MCF 10A (cell line): ENCODE measurements around the gene MVP. TPM values are rescaled to one million over a fixed set of nuclear protein-coding genes. Genes with fewer than 3 reads are reported as not detected.

ENCODE experiments used
- BruUV-seq: library from RNA; stranded (reverse); fragments of 400-500 nt; replicated peaks from 2 replicates; lab custom pipeline; 2021; lab: Mats Ljungman, UMichigan
- CTCF ChIA-PET: fragments of 300-600 bp; sonication (Branson Sonifier 250); formaldehyde crosslinking; extraction: SDS; loops from one replicate; lab custom pipeline; 2021; ENCODE audit warnings: antibody characterized with exemption, inconsistent platforms; lab: Yijun Ruan, JAX
- POLR2A ChIA-PET: fragments of 300-600, 350-650 bp; sonication (Branson Sonifier 250); formaldehyde crosslinking; extraction: SDS; loops from one replicate; lab custom pipeline; 2020; ENCODE audit warnings: antibody characterized with exemption, inconsistent platforms; lab: Yijun Ruan, JAX
- DNase-seq: peaks from one replicate; pipeline ENCODE4 v3.0.0-alpha.2; 2018; ENCODE audit not compliant: unreplicated experiment
- H3K27ac Mint-ChIP-seq: one replicate; pipeline ENCODE4 v1.8.0; 2022; ENCODE audit warnings: mild to moderate bottlenecking, low read depth, mixed read lengths; ENCODE audit not compliant: unreplicated experiment
- H3K27me3 Mint-ChIP-seq: one replicate; pipeline ENCODE4 v1.8.0; 2022; ENCODE audit warnings: mixed read lengths; ENCODE audit not compliant: insufficient read depth, unreplicated experiment
- H3K36me3 Mint-ChIP-seq: one replicate; pipeline ENCODE4 v1.8.0; 2022; ENCODE audit warnings: mild to moderate bottlenecking, moderate library complexity, mixed read lengths; ENCODE audit not compliant: insufficient read depth, unreplicated experiment
- H3K4me1 Mint-ChIP-seq: one replicate; pipeline ENCODE4 v1.8.0; 2022; ENCODE audit warnings: mixed read lengths; ENCODE audit not compliant: insufficient read depth, unreplicated experiment
- H3K4me3 Mint-ChIP-seq: one replicate; pipeline ENCODE4 v1.8.0; 2022; ENCODE audit warnings: mild to moderate bottlenecking, moderate library complexity, mixed read lengths; ENCODE audit not compliant: unreplicated experiment
- H3K9me3 Mint-ChIP-seq: one replicate; pipeline ENCODE4 v1.8.0; 2022; ENCODE audit warnings: mixed read lengths; ENCODE audit not compliant: unreplicated experiment
- intact Hi-C: fragments of 100-400 bp; cut with micrococcal nuclease; formaldehyde crosslinking; loops from 2 replicates; pipeline ENCODE4 v1.14.1; 2022
- total RNA-seq: library from RNA; stranded (reverse); gene quantifications from 2 replicates; pipeline ENCODE4 v1.2.3, GENCODE V29; 2022
- TF ChIP-seq, protein P1 (sequence below): fragments of 200-600 bp; IDR thresholded peaks from one replicate; pipeline ENCODE4 v1.8.0; 2022; ENCODE audit warnings: antibody characterized with exemption, mild to moderate bottlenecking; ENCODE audit not compliant: unreplicated experiment

The MVP gene
- total RNA-seq, 1 experiment from 2014 or later: 56.5 TPM

DNA sequence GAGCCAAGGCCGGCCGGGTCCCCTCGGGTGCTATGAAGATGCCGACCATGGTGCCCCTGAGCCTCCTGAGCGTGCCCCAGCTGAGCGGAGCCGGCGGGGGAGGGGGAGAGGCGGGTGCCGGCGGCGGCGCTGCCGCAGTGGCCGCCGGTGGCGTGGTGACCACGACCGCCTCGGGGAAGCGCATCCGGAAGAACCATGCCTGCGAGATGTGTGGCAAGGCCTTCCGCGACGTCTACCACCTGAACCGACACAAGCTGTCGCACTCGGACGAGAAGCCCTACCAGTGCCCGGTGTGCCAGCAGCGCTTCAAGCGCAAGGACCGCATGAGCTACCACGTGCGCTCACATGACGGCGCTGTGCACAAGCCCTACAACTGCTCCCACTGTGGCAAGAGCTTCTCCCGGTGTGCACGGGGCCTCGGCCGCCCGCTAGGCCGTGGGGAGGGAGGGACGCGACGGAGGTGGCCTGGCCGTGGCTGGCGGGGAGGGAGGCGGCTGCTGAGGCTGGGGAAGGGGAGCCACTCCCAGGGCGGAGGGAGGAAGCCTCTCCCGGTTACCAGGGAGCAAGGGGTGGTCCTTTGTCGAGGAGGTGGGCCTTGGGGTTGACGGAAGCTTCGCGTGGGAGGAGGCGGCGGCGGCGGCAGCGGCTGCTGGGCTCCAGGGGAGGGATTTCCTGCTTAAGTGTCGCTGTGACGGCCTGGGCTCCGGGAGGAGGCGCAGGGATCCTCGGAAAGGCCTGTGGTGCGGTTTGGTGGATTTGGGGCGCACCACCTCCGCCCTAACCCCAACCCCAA lies 12.6 kb upstream of the MVP start:
- Mint-ChIP-seq H3K27me3 (no peaks in the 10 kb centered on the region), H3K4me1 (peaks cover 38% of the 10 kb centered on the region), H3K27ac (peak overlapping the region; percentile 79), H3K4me3 (peak overlapping the region; percentile 81), H3K9me3 (no peaks in the 10 kb centered on the region), H3K36me3 (peaks cover 50% of the 10 kb centered on the region)
- ChIA-PET POLR2A (interaction anchor here (0.5 to 3.7 kb wide), 15 partner anchors 12 to 258 kb away, joined by 3 to 120 read pairs (median 5); partner anchors contain the start of genes ALDOA, C16orf92, CDIPT and HIRIP3), CTCF (interaction anchor here (0.6 to 3.3 kb wide), 11 partner anchors 9 to 224 kb away, joined by 3 to 50 read pairs (median 3); partner anchors contain the start of genes KIF22, MVP, PAGR1 and TAOK2)
- TF ChIP-seq, protein P1, sequence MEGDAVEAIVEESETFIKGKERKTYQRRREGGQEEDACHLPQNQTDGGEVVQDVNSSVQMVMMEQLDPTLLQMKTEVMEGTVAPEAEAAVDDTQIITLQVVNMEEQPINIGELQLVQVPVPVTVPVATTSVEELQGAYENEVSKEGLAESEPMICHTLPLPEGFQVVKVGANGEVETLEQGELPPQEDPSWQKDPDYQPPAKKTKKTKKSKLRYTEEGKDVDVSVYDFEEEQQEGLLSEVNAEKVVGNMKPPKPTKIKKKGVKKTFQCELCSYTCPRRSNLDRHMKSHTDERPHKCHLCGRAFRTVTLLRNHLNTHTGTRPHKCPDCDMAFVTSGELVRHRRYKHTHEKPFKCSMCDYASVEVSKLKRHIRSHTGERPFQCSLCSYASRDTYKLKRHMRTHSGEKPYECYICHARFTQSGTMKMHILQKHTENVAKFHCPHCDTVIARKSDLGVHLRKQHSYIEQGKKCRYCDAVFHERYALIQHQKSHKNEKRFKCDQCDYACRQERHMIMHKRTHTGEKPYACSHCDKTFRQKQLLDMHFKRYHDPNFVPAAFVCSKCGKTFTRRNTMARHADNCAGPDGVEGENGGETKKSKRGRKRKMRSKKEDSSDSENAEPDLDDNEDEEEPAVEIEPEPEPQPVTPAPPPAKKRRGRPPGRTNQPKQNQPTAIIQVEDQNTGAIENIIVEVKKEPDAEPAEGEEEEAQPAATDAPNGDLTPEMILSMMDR: peak; percentile 50
- peak; percentile 92 for DNase-seq
- BruUV-seq: TSS peak; percentile 20
- intact Hi-C loops: loop anchor here (5.0 kb wide), 1 partner anchor 215 kb away; the partner anchor contains the start of gene C16orf92

GRCh38 chr16:29808219-29808900 lies 11.9 kb upstream of the MVP start:
- Mint-ChIP-seq H3K4me3 (peak overlapping the region; percentile 81), H3K36me3 (peaks cover 45% of the 10 kb centered on the region), H3K27me3 (no peaks in the 10 kb centered on the region), H3K4me1 (peaks cover 38% of the 10 kb centered on the region), H3K27ac (peak overlapping the region; percentile 79), H3K9me3 (no peaks in the 10 kb centered on the region)
- TF ChIP-seq, protein P1: no peak
- intact Hi-C loops: loop anchor here (5.0 kb wide), 1 partner anchor 214 kb away; the partner anchor contains the start of gene C16orf92
- DNase-seq: no peak
- BruUV-seq: no TSS peak
- POLR2A ChIA-PET: interaction anchor here (0.5 to 3.7 kb wide), 16 partner anchors 11 to 258 kb away, joined by 3 to 120 read pairs (median 5); partner anchors contain the start of genes ALDOA, C16orf92, CDIPT and HIRIP3
- CTCF ChIA-PET: interaction anchor here (0.6 to 3.3 kb wide), 9 partner anchors 9 to 224 kb away, joined by 3 to 50 read pairs (median 3); partner anchors contain the start of genes MVP, PAGR1, TAOK2 and TLCD3B

DNA sequence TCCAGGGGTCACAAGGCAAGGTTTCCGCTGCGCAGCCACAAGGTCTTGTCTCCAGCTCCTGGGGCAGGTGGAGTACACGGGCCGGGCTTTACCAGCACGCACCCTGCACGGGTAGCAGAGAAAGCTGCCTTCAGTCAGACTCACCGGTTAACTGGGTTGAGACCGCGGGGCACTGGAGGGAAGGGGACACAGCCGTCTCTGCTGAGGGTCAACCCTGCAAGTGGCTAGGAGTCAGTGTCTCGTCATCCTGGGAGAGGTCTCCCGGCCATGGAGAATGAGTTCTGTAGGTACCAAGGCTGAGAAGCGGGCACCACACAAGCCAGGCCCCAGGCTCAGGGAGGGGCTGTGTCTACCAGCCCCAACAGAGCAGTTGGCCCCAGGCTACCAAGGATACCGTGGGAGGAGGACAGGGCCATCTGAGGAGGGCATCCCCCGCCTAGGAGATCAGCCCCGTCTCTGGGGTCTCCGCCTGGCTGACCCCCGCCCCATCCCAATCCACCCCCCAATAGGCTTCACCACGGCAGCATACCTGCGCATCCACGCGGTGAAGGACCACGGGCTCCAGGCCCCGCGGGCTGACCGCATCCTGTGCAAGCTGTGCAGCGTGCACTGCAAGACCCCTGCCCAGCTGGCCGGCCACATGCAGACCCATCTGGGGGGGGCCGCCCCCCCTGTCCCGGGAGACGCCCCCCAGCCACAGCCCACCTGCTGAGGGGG lies 11.1 kb upstream of the MVP start:
- POLR2A ChIA-PET: interaction anchor here (0.7 to 3.7 kb wide), 6 partner anchors 10 to 224 kb away, joined by 3 to 120 read pairs (median 6); partner anchors contain the start of genes KIF22, MVP and PAGR1
- Mint-ChIP-seq H3K27me3 (no peaks in the 10 kb centered on the region), H3K4me3 (peak overlapping the region; percentile 81), H3K27ac (peak overlapping the region; percentile 79), H3K4me1 (peaks cover 30% of the 10 kb centered on the region), H3K9me3 (no peaks in the 10 kb centered on the region), H3K36me3 (peaks cover 44% of the 10 kb centered on the region)
- no TSS peak for BruUV-seq
- intact Hi-C loops: loop anchor here (5.0 kb wide), 1 partner anchor 213 kb away; the partner anchor contains the start of gene C16orf92
- no peak for DNase-seq
- TF ChIP-seq, protein P1: no peak
- CTCF ChIA-PET: interaction anchor here (0.6 to 3.3 kb wide), 3 partner anchors 9 to 223 kb away, joined by 3 to 50 read pairs (median 11); partner anchors contain the start of genes MVP, PAGR1 and TLCD3B
